Stimulated activated CD8-positive, alpha-beta memory T cell treated with anti-CD3 and anti-CD28 coated beads, Interleukin-4, amount 100 ng/mL, for 24 hours (primary cell): Measurements from ENCODE around the gene ANXA2.
"Not testable (repeated sequence)": the region's sequence is repeated elsewhere in the genome, so short reads cannot be mapped to it uniquely, and the experiment has no call there.

Experiments
- DNase-seq: peaks from one replicate; pipeline ENCODE4 v3.0.0-alpha.2; 2020; ENCODE audit warnings: low read depth

ANXA2 gene

GRCh38 chr15:60397772-60398445 is at the start of gene ANXA2:
ANXA2 (minus strand) TSS chr15:60397986; CDS start chr15:60386075, 11,911 bp downstream.
- peak; percentile 71 for DNase-seq

DNA sequence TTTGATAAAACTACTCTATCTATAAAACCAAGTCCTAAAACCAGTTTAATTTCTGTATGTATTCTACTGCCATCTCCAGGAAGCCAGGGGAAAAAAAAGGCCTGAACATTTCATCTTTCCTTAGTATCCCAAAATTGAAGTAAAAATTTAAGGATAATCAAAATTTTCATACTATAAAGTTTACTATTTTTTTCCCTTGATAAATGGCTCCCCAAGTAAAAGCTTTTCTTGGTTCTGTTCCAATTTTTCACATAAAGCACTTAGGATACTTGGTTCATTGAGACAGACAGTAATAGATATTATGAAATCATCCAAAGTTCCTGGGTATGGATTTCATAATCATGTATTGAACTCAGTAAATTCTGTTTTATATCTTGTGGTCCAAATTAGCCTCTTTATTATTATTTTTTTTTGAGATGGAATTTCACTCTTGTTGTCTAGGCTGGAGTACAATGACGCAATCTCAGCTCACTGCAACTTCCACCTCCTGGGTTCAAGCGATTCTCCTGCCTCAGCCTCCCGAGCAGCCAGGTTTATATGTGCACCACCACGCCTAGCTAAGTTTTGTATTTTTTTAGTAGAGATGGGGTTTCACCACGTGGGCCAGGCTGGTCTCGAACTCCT is 46.6 kb upstream of the ANXA2 start:
- no peak for DNase-seq

- no peak for DNase-seq
These were observed 45.0 kb upstream of the ANXA2 start for GRCh38 chr15:60442763-60443162.

DNA sequence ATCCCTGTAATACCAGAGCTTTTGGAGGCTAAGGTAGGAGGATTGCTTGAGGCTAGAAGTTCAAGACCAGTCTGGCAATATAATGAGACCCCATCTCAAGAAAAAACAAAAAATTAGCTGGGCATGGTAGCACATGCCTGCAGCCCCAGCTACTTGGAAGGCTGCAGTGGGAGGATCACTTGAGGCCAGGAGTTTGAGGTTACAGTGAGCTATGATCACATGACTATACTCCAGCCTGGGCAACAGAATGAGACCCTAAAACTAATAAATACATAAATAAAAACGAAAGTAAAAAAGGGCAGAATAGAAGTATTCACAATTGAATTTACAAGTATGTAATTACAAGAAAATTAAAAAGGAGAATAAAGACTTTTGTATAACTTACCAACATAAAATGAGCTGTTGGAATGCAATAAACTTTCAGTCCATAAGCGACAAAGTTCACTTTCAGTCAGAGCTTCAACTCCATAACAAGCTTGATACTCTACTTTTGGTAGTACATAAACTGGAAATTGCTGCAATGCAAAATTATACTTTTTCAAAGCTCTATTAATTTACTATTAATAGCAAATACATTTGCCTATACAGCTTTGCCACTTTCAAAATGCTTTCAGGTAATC is 44.4 kb upstream of the ANXA2 start:
- no peak for DNase-seq

- no peak for DNase-seq
These were observed 43.5 kb upstream of the ANXA2 start for GRCh38 chr15:60441331-60441730.

DNA sequence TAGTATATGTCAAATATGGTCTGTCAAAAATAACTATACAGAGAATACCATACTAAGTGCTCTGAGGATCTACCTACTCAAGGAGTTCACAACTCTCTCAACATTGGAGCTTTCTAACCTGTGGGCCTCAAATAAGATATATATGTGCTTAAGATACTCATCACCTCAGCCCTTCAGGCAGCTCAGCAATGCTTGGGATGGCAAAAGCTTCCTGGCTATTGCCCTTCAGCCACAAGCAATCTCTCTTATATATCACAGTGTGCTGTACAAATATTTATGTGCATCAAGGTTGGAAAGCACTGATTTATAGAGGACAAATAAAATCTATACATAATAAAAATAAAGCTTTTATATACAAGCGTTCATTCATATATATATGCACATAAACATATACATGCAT is 40.9 kb upstream of the ANXA2 start:
- DNase-seq = no peak

GRCh38 chr15:60428935-60429334 is 31.1 kb upstream of the ANXA2 start:
- DNase-seq = no peak

GRCh38 chr15:60426870-60427508 is 29.2 kb upstream of the ANXA2 start:
- no peak for DNase-seq

GRCh38 chr15:60425461-60425860 is 27.7 kb upstream of the ANXA2 start:
- DNase-seq = no peak

DNA sequence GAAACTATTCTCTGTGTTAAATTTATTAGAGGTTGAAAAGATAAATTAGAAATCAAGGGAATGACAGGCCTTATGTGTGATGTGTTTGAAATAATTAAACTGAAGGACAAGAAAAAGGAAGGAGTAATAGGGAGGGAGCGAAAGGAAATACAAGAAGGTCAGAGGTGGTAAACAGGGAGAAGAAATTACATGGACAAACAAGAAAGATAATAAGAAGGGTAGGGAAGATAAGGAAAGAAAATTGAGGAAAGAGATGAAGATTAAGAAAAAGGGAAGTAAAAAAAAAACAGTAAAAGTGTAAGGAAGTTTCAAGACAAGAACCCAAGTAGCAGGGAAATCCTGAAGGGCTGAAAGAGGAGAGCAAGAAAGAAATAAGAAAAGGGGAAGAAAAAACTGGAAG is 26.2 kb upstream of the ANXA2 start:
- DNase-seq = no peak

- no peak for DNase-seq
These were observed 25.8 kb upstream of the ANXA2 start for GRCh38 chr15:60423537-60423936.

DNA sequence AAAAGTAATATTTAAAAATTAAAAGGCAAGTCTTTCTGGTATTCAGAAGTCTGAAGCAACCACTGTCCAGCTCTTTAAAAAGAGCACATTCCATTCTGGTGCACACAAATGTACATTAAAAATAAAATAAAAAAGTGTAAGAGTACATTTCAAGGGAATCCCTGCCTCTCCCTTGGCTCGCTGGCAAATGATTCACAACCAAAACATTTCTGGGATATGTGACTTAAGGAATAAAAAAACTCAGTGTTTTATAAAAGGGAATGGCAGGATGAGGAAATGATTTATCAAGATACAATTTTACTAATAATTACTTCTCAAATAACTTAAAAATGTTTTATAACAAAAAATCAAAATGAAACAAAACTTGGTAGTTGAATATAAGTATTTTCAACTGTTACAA is 23.8 kb upstream of the ANXA2 start:
- no peak for DNase-seq

GRCh38 chr15:60420203-60420716 is 22.5 kb upstream of the ANXA2 start:
- DNase-seq = no peak

GRCh38 chr15:60419753-60420152 is 22.0 kb upstream of the ANXA2 start:
- DNase-seq = no peak

- DNase-seq = no peak
These were observed 20.3 kb upstream of the ANXA2 start for GRCh38 chr15:60418096-60418495.

GRCh38 chr15:60417112-60417511 is 19.3 kb upstream of the ANXA2 start:
- DNase-seq = no peak

DNA sequence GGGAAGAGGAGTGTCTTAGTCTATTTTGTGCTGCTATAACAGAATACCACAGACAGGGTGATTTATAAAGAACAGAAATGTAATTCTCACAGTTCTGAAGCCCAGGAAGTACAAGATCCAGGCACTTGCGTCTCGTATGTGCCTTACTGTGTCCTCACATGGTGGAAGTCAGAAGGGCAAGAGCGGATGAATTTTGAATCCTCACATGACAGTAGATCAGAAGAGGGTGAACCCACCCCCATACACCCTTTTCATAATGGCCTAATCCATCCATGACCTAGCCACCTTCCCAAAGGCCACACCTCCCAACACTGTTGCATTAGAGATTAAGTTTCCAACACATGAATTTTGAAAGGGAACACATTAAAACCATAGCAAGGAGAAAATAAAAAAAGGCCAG is 18.7 kb upstream of the ANXA2 start:
- no peak for DNase-seq

DNA sequence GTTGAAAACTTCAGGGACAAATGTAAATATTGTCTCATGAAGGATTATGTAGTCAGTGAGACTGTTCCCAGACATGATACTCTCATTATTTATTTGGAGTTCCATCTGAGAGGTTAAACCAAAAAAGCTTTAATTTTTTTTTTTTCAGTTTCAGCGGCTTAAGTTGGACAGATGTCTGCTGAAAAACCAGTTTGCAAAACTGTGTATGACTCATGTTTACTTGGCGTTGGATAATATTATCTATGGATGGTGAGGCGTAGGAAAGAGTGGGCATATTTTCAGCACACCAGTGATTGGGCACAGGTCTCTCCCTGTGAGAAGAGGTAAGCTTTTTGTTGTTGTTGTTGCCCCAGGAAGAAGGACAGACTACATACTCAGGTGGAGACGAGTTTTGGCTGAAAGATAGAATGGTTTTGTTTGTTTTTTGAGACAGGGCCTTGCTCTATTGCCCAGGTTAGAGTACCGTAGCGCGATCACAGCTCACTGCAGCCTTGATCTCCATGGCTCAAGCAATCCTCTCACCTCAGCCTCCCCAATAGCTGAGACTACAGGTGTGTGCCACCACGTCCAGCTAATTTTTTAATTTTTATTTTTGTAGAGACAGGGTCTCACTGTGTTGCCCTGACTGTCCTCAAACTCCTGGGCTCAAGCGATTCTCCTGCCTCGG is 16.4 kb upstream of the ANXA2 start:
- DNase-seq = no peak

GRCh38 chr15:60413231-60413824 is 15.5 kb upstream of the ANXA2 start:
- DNase-seq = no peak

DNA sequence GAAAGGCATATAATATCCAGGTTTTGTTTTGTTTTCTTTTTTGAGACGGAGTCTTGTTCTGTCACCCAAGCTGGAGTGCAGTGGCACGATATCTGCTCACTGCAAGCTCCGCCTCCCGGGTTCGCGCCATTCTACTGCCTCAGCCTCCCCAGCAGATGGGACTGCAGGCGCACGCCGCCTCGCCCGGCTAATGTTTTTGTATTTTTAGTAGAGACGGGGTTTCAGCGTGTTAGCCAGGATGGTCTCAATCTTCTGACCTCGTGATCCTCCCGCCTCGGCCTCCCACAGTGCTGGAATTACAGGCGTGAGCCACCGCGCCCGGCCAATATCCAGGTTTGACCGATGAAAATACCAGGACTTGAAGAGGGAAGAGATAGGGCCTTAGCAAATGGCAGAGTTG is 15.0 kb upstream of the ANXA2 start:
- not testable (repeated sequence) for DNase-seq

DNA sequence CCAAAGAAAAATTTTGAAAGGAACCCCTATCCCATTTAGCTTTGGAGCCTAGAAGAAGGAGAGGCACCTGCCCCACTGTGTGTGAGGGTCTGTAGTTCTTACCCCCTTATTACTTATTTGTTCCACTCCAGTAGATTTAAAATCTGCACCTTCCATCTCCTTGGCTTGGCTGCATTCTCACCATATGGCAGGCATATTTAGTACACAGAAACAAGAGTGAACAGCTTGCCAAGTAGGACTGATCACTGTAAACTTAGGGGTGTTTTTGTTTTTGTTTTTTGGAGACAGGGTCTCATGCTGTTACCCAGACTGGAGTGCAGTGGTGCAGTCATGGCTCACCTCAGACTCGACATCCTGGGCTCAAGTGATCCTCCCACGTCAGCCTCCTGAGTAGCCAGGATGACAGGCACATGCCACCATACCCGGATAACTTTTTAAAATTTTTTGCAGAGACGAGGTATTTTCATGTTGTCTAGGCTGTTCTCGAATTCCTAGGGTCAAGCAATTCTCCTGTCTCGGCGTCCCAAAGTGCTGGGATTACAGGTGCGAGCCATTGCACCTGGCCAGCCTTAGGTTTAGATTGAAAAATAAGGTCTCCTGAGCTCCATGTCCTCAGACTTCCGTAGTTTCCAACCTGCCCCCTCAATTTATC is 14.1 kb upstream of the ANXA2 start:
- no peak for DNase-seq
